ENCODE measurements around the gene STH.
"Not testable (repeated sequence)": the region's sequence is repeated elsewhere in the genome, so short reads cannot be mapped to it uniquely, and the experiment has no call there.

Gene STH

GRCh38 chr17:46009681-46010596 is 10.9 kb downstream of the STH start:
- no peak for DNase-seq

- DNase-seq = no peak
Observed at GRCh38 chr17:46010597-46011186, 11.6 kb downstream of the STH start.

DNA sequence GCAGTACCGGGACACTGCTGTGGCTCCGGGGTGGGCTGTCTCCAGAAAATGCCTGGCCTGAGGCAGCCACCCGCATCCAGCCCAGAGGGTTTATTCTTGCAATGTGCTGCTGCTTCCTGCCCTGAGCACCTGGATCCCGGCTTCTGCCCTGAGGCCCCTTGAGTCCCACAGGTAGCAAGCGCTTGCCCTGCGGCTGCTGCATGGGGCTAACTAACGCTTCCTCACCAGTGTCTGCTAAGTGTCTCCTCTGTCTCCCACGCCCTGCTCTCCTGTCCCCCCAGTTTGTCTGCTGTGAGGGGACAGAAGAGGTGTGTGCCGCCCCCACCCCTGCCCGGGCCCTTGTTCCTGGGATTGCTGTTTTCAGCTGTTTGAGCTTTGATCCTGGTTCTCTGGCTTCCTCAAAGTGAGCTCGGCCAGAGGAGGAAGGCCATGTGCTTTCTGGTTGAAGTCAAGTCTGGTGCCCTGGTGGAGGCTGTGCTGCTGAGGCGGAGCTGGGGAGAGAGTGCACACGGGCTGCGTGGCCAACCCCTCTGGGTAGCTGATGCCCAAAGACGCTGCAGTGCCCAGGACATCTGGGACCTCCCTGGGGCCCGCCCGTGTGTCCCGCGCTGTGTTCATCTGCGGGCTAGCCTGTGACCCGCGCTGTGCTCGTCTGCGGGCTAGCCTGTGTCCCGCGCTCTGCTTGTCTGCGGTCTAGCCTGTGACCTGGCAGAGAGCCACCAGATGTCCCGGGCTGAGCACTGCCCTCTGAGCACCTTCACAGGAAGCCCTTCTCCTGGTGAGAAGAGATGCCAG is 12.9 kb downstream of the STH start:
- DNase-seq = no peak

GRCh38 chr17:46012506-46013079 is 13.5 kb downstream of the STH start:
- no peak for DNase-seq

DNA sequence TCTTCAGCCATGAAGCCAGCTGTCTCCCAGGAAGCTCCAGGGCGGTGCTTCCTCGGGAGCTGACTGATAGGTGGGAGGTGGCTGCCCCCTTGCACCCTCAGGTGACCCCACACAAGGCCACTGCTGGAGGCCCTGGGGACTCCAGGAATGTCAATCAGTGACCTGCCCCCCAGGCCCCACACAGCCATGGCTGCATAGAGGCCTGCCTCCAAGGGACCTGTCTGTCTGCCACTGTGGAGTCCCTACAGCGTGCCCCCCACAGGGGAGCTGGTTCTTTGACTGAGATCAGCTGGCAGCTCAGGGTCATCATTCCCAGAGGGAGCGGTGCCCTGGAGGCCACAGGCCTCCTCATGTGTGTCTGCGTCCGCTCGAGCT is 14.1 kb downstream of the STH start:
- no peak for DNase-seq

DNA sequence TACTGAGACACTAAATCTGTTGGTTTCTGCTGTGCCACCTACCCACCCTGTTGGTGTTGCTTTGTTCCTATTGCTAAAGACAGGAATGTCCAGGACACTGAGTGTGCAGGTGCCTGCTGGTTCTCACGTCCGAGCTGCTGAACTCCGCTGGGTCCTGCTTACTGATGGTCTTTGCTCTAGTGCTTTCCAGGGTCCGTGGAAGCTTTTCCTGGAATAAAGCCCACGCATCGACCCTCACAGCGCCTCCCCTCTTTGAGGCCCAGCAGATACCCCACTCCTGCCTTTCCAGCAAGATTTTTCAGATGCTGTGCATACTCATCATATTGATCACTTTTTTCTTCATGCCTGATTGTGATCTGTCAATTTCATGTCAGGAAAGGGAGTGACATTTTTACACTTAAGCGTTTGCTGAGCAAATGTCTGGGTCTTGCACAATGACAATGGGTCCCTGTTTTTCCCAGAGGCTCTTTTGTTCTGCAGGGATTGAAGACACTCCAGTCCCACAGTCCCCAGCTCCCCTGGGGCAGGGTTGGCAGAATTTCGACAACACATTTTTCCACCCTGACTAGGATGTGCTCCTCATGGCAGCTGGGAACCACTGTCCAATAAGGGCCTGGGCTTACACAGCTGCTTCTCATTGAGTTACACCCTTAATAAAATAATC is 14.6 kb downstream of the STH start:
- DNase-seq = no peak

- not testable (repeated sequence) for DNase-seq
Observed at GRCh38 chr17:46019408-46019925, 20.4 kb downstream of the STH start.

DNA sequence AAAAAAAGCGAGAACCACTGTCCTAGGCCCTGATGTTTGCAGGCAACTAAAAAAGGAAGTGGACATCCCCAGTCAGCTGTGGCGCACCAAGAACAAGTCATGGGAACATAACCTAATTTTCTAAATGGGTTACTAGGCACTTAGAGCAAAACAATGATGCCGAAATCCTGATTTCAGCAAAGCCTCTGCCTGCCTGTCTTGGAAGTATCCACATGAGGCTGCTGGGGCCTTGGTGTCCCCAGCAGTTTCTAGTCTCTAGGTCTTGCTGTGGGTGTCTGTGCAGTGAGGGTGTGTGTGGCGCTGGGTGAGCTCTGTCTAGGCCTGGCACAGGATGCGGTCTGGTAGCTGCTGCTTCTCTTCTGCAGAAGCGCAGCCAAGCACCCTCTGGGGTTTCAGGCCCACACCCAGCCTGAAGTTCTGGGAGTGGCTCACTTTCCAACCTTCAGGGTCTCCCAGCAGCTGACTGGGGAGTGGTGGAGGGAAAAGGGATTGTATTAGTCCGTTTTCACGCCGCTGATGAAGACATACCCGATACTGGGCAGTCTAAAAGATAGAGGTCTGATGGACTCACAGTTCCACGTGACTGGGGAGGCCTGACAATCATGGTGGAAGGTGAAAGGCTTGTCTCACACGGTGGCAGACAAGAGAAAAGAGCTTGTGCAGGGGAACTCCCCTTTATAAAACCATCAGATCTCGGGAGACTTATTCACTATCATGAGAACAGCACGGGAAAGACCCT is 21.1 kb downstream of the STH start:
- DNase-seq = no peak

DNA sequence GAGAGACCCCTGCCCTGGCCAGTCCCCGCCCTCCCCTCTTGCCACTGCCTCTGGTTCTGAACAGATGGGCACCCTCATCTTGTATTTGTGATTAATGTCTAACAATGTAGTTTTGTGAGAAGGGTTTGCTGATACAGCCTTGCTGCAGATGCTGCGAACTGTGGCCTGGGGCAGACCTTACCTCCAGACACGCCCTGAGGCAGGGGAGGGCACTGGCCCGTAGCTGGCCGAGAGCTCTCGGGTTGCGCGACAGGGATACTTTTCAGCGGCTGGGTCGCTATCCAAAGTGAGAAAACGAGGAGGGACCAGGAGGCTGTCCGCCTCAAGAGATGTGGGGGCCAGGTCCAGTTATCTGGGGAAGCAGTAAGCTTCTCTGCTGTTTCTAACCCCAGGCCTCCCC is 21.9 kb downstream of the STH start:
- DNase-seq = no peak

DNA sequence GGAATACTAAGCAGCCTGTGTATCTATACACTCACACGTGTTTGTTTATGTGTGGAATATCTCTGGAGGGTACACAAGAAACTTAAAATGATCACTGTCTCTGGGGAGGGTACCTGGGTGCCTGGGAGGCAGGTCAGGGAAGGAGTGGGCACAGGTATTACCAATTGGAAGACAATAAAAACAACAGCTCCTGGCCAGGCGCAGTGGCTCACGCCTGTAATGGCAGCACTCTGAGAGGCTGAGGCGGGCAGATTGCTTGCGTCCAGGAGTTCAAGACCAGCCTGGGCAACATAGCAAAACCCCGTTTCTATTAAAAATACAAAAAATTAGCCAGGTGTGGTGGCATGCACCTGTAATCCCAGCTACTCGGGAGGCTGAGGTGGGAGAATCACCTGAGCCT is 24.3 kb downstream of the STH start:
- not testable (repeated sequence) for DNase-seq

DNA sequence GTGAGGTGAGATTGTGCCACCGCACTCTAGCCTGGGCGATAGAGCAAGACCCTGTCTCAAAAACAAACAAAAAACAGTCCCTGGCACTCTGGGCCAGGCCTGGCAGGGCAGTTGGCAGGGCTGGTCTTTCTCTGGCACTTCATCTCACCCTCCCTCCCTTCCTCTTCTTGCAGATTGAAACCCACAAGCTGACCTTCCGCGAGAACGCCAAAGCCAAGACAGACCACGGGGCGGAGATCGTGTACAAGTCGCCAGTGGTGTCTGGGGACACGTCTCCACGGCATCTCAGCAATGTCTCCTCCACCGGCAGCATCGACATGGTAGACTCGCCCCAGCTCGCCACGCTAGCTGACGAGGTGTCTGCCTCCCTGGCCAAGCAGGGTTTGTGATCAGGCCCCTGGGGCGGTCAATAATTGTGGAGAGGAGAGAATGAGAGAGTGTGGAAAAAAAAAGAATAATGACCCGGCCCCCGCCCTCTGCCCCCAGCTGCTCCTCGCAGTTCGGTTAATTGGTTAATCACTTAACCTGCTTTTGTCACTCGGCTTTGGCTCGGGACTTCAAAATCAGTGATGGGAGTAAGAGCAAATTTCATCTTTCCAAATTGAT is 24.8 kb downstream of the STH start:
- no peak for DNase-seq

GRCh38 chr17:46024590-46024989 is 25.5 kb downstream of the STH start:
- DNase-seq = no peak

GRCh38 chr17:46025060-46025459 is 26.0 kb downstream of the STH start:
- DNase-seq = no peak

- DNase-seq = no peak
Observed at GRCh38 chr17:46025510-46026165, 26.6 kb downstream of the STH start.

- DNase-seq = no peak
Observed at GRCh38 chr17:46026166-46027047, 27.4 kb downstream of the STH start.

- DNase-seq = no peak
Observed at GRCh38 chr17:46027048-46027975, 28.3 kb downstream of the STH start.

DNA sequence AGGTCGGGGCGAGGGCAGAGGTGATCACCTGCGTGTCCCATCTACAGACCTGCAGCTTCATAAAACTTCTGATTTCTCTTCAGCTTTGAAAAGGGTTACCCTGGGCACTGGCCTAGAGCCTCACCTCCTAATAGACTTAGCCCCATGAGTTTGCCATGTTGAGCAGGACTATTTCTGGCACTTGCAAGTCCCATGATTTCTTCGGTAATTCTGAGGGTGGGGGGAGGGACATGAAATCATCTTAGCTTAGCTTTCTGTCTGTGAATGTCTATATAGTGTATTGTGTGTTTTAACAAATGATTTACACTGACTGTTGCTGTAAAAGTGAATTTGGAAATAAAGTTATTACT is 28.9 kb downstream of the STH start:
- no peak for DNase-seq

GRCh38 chr17:46028374-46028773 is 29.3 kb downstream of the STH start:
- DNase-seq = no peak
